IPS-20b (cell line): ENCODE data around the gene ZNF740.
"Not testable (repeated sequence)": the region's sequence is repeated elsewhere in the genome, so short reads cannot be mapped to it uniquely, and the experiment has no call there.

Experiments used
- H3K27ac ChIP-seq: one replicate; pipeline ENCODE4 v1.5.1; 2013; ENCODE audit warnings: low read length
- H3K27me3 ChIP-seq: 2 replicates; pipeline ENCODE4 v1.6.1; 2013; ENCODE audit warnings: mild to moderate bottlenecking, low read length, inconsistent platforms; ENCODE audit not compliant: insufficient read depth
- H3K36me3 ChIP-seq: 2 replicates; pipeline ENCODE4 v1.6.1; 2013; ENCODE audit warnings: low read depth, mild to moderate bottlenecking, inconsistent platforms, low read length, moderate library complexity; ENCODE audit not compliant: insufficient read depth
- H3K4me1 ChIP-seq: 2 replicates; pipeline ENCODE4 v1.6.1; 2013; ENCODE audit warnings: mild to moderate bottlenecking, control low read depth, inconsistent platforms, low read length, moderate library complexity; ENCODE audit not compliant: insufficient read depth
- H3K4me3 ChIP-seq: 2 replicates; pipeline ENCODE4 v1.5.1; 2013; ENCODE audit warnings: mild to moderate bottlenecking, low read length, inconsistent platforms
- H3K9ac ChIP-seq: 2 replicates; pipeline ENCODE4 v1.6.1; 2013; ENCODE audit warnings: low read depth, mild to moderate bottlenecking, inconsistent platforms, low read length, moderate library complexity
- H3K9me3 ChIP-seq: 2 replicates; pipeline ENCODE4 v1.6.1; 2013; ENCODE audit warnings: mild to moderate bottlenecking, low read depth, low read length, inconsistent platforms; ENCODE audit not compliant: insufficient read depth

ZNF740 gene

GRCh38 chr12:53198486-53199110, 18.1 kb downstream of the ZNF740 start:
- Histone ChIP-seq H3K4me1 (no peaks in the 10 kb centered on the region), H3K9me3 (no peaks in the 10 kb centered on the region), H3K36me3 (no peaks in the 10 kb centered on the region), H3K27ac (no peak overlapping the region), H3K4me3 (no peak overlapping the region), H3K9ac (no peak overlapping the region), H3K27me3 (peaks cover 75% of the 10 kb centered on the region)

- Histone ChIP-seq H3K9me3 (no peaks in the 10 kb centered on the region), H3K36me3 (no peaks in the 10 kb centered on the region), H3K27me3 (peaks cover 64% of the 10 kb centered on the region), H3K27ac (no peak overlapping the region), H3K4me3 (no peak overlapping the region), H3K4me1 (no peaks in the 10 kb centered on the region), H3K9ac (no peak overlapping the region)
These were observed 19.2 kb downstream of the ZNF740 start for GRCh38 chr12:53199700-53200099.

GRCh38 chr12:53200107-53200457, 19.6 kb downstream of the ZNF740 start:
- peaks cover 61% of the 10 kb centered on the region for H3K27me3 ChIP-seq
- no peak overlapping the region for H3K9ac ChIP-seq
- no peaks in the 10 kb centered on the region for H3K9me3 ChIP-seq
- H3K27ac ChIP-seq: no peak overlapping the region
- H3K4me1 ChIP-seq: no peaks in the 10 kb centered on the region
- H3K4me3 ChIP-seq: no peak overlapping the region
- no peaks in the 10 kb centered on the region for H3K36me3 ChIP-seq

GRCh38 chr12:53200458-53201176, 20.1 kb downstream of the ZNF740 start:
- Histone ChIP-seq H3K27ac (no peak overlapping the region), H3K9me3 (no peaks in the 10 kb centered on the region), H3K27me3 (peaks cover 55% of the 10 kb centered on the region), H3K4me1 (no peaks in the 10 kb centered on the region), H3K36me3 (no peaks in the 10 kb centered on the region), H3K9ac (no peak overlapping the region), H3K4me3 (no peak overlapping the region)

- peaks cover 50% of the 10 kb centered on the region for H3K27me3 ChIP-seq
- no peak overlapping the region for H3K27ac ChIP-seq
- no peaks in the 10 kb centered on the region for H3K9me3 ChIP-seq
- H3K36me3 ChIP-seq: no peaks in the 10 kb centered on the region
- H3K4me3 ChIP-seq: no peak overlapping the region
- H3K4me1 ChIP-seq: no peaks in the 10 kb centered on the region
- H3K9ac ChIP-seq: no peak overlapping the region
These were observed 20.6 kb downstream of the ZNF740 start for GRCh38 chr12:53201177-53201541.

GRCh38 chr12:53201639-53202038, 21.1 kb downstream of the ZNF740 start:
- H3K4me1 ChIP-seq: no peaks in the 10 kb centered on the region
- H3K4me3 ChIP-seq: no peak overlapping the region
- peaks cover 45% of the 10 kb centered on the region for H3K27me3 ChIP-seq
- H3K27ac ChIP-seq: no peak overlapping the region
- H3K9me3 ChIP-seq: no peaks in the 10 kb centered on the region
- H3K36me3 ChIP-seq: no peaks in the 10 kb centered on the region
- no peak overlapping the region for H3K9ac ChIP-seq

GRCh38 chr12:53202316-53202715, 21.8 kb downstream of the ZNF740 start:
- H3K9me3 ChIP-seq, H3K4me1 ChIP-seq, H3K4me3 ChIP-seq, H3K36me3 ChIP-seq, H3K9ac ChIP-seq, H3K27ac ChIP-seq: not testable (repeated sequence)
- peaks cover 38% of the 10 kb centered on the region for H3K27me3 ChIP-seq

- no peak overlapping the region for H3K4me3 ChIP-seq
- H3K9ac ChIP-seq: no peak overlapping the region
- H3K27me3 ChIP-seq: peaks cover 18% of the 10 kb centered on the region; the same call in 1 of the 2 replicates
- peaks cover 3% of the 10 kb centered on the region; the same call in 1 of the 2 replicates for H3K4me1 ChIP-seq
- no peak overlapping the region for H3K27ac ChIP-seq
- H3K36me3 ChIP-seq: no peaks in the 10 kb centered on the region
- no peaks in the 10 kb centered on the region for H3K9me3 ChIP-seq
These were observed 23.8 kb downstream of the ZNF740 start for GRCh38 chr12:53204351-53204750.

GRCh38 chr12:53205747-53206419, 25.4 kb downstream of the ZNF740 start:
- Histone ChIP-seq H3K27ac (no peak overlapping the region), H3K9ac (no peak overlapping the region), H3K9me3 (no peaks in the 10 kb centered on the region), H3K36me3 (peaks cover 9% of the 10 kb centered on the region; the same call in 1 of the 2 replicates), H3K27me3 (peaks cover 7% of the 10 kb centered on the region; the same call in 1 of the 2 replicates), H3K4me3 (no peak overlapping the region), H3K4me1 (peaks cover 3% of the 10 kb centered on the region; the same call in 1 of the 2 replicates)

GRCh38 chr12:53207042-53207441, 26.5 kb downstream of the ZNF740 start, which contains the start of gene ITGB7:
TSS of gene ITGB7 (minus strand) at chr12:53207251. CDS start at chr12:53200443, 6,808 bp downstream.
- Histone ChIP-seq H3K27ac (no peak within 1 kb of the TSS), H3K4me1 (peaks cover 3% of the 10 kb centered on the region; the same call in 1 of the 2 replicates), H3K9me3 (no peaks in the 10 kb centered on the region), H3K9ac (no peak within 1 kb of the TSS), H3K36me3 (peaks cover 21% of the 10 kb centered on the region), H3K4me3 (no peak within 1 kb of the TSS), H3K27me3 (no peaks in the 10 kb centered on the region)

- Histone ChIP-seq H3K36me3 (peaks cover 32% of the 10 kb centered on the region), H3K4me1 (peaks cover 3% of the 10 kb centered on the region; the same call in 1 of the 2 replicates), H3K27ac (no peak overlapping the region), H3K9me3 (no peaks in the 10 kb centered on the region), H3K4me3 (no peak overlapping the region), H3K9ac (no peak overlapping the region), H3K27me3 (no peaks in the 10 kb centered on the region)
These were observed 27.9 kb downstream of the ZNF740 start for GRCh38 chr12:53208435-53208834.
